ENCODE measurements around the gene ANKRD33B.
A peak's percentile ranks its signal among the peaks of the same experiment; 100 is the strongest.
"Not testable (repeated sequence)": the region's sequence is repeated elsewhere in the genome, so short reads cannot be mapped to it uniquely, and the experiment has no call there.

The ANKRD33B gene

GRCh38 chr5:10594591-10595210, 30.8 kb downstream of the ANKRD33B start:
- DNase-seq (ENCODE audit: low read depth), result peak; percentile 67

- DNase-seq (ENCODE audit: low read depth), result peak; percentile 59
These were observed 31.4 kb downstream of the ANKRD33B start for GRCh38 chr5:10595293-10595671.

GRCh38 chr5:10595672-10596309, 31.9 kb downstream of the ANKRD33B start:
- peak; percentile 94 for DNase-seq (ENCODE audit: low read depth)

GRCh38 chr5:10596310-10596703, 32.4 kb downstream of the ANKRD33B start:
- no peak for DNase-seq (ENCODE audit: low read depth)

- no peak for DNase-seq (ENCODE audit: low read depth)
These were observed 33.1 kb downstream of the ANKRD33B start for GRCh38 chr5:10596886-10597451.

- no peak for DNase-seq (ENCODE audit: low read depth)
These were observed 35.2 kb downstream of the ANKRD33B start for GRCh38 chr5:10599113-10599512.

GRCh38 chr5:10599862-10600284, 36.0 kb downstream of the ANKRD33B start:
- peak; percentile 87 for DNase-seq (ENCODE audit: low read depth)

- DNase-seq (ENCODE audit: low read depth), result no peak
These were observed 36.9 kb downstream of the ANKRD33B start for GRCh38 chr5:10600626-10601245.

GRCh38 chr5:10601246-10602030, 37.6 kb downstream of the ANKRD33B start:
- DNase-seq (ENCODE audit: low read depth), result peak; percentile 92

- no peak for DNase-seq (ENCODE audit: low read depth)
These were observed 38.3 kb downstream of the ANKRD33B start for GRCh38 chr5:10602031-10602806.

GRCh38 chr5:10604975-10605374, 41.1 kb downstream of the ANKRD33B start:
- DNase-seq (ENCODE audit: low read depth), result no peak

- DNase-seq (ENCODE audit: low read depth), result not testable (repeated sequence)
These were observed 42.8 kb downstream of the ANKRD33B start for GRCh38 chr5:10606632-10607022.

- DNase-seq (ENCODE audit: low read depth), result peak; percentile 57
These were observed 43.3 kb downstream of the ANKRD33B start for GRCh38 chr5:10607023-10607665.

GRCh38 chr5:10607666-10608073, 43.8 kb downstream of the ANKRD33B start:
- peak; percentile 86 for DNase-seq (ENCODE audit: low read depth)

GRCh38 chr5:10608081-10608480, 44.2 kb downstream of the ANKRD33B start:
- not testable (repeated sequence) for DNase-seq (ENCODE audit: low read depth)

- no peak for DNase-seq (ENCODE audit: low read depth)
These were observed 46.2 kb downstream of the ANKRD33B start for GRCh38 chr5:10610058-10610457.

- DNase-seq (ENCODE audit: low read depth), result peak; percentile 59
These were observed 47.4 kb downstream of the ANKRD33B start for GRCh38 chr5:10611290-10611689.

GRCh38 chr5:10612251-10612650, 48.4 kb downstream of the ANKRD33B start:
- DNase-seq (ENCODE audit: low read depth), result no peak

GRCh38 chr5:10615693-10616092, 51.8 kb downstream of the ANKRD33B start:
- no peak for DNase-seq (ENCODE audit: low read depth)

GRCh38 chr5:10617103-10617502, 53.2 kb downstream of the ANKRD33B start:
- DNase-seq (ENCODE audit: low read depth), result no peak

- no peak for DNase-seq (ENCODE audit: low read depth)
These were observed 54.4 kb downstream of the ANKRD33B start for GRCh38 chr5:10618311-10618710.
